PC-3 (cell line): Measurements from ENCODE around the gene NCCRP1. TPM values are rescaled to one million over a fixed set of nuclear protein-coding genes. Genes with fewer than 3 reads are reported as not detected.

Experiments used
- ATAC-seq: fragments of 200-7000 bp; cut with Tn5 transposase; 2 replicates; pipeline ENCODE4 v1.9.1; 2020; ENCODE audit warnings: mild to moderate bottlenecking, moderate library complexity
- Bru-seq: library from RNA; stranded (reverse); fragments of 400-500 nt; gene quantifications from one replicate; lab custom pipeline; 2021; lab: Mats Ljungman, UMichigan
- BruChase-seq, 2 experiments: library from RNA; stranded (reverse); fragments of 400-500 nt; gene quantifications; one replicate each; lab custom pipeline; 2021; lab: Mats Ljungman, UMichigan
- BruUV-seq: library from RNA; stranded (reverse); fragments of 400-500 nt; replicated peaks from 2 replicates; lab custom pipeline; 2021; lab: Mats Ljungman, UMichigan
- CTCF ChIA-PET: fragments of 300-600 bp; sonication (Branson Sonifier 250); formaldehyde crosslinking; loops from one replicate; lab custom pipeline; 2022; ENCODE audit warnings: antibody characterized with exemption; lab: Charles Lee
- POLR2A ChIA-PET: fragments of 300-600 bp; sonication (Branson Sonifier 250); formaldehyde crosslinking; loops from one replicate; lab custom pipeline; 2022; ENCODE audit warnings: antibody characterized with exemption; ENCODE audit not compliant: unreplicated experiment; lab: Charles Lee
- DNase-seq: peaks from one replicate; pipeline ENCODE4 v3.0.0-alpha.2; 2015
- H2AFZ ChIP-seq: fragments of 300-600 bp; sonication (generic); 2 replicates; pipeline ENCODE4 v1.6.0; 2016; ENCODE audit warnings: antibody characterized with exemption, low read length
- H3F3A ChIP-seq: fragments of 300-600 bp; sonication (generic); one replicate; pipeline ENCODE4 v1.6.0; 2017; ENCODE audit warnings: antibody characterized with exemption, low read length, control low read depth, mild to moderate bottlenecking; ENCODE audit not compliant: unreplicated experiment
- H3K27ac ChIP-seq: fragments of 300-600 bp; sonication (generic); 2 replicates; pipeline ENCODE4 v1.5.1; 2016; ENCODE audit warnings: mild to moderate bottlenecking, low read length
- H3K27me3 ChIP-seq: fragments of 300-600 bp; sonication (generic); 2 replicates; pipeline ENCODE4 v1.6.1; 2016; ENCODE audit warnings: low read length, mixed read lengths
- H3K36me3 ChIP-seq: fragments of 300-600 bp; sonication (generic); 2 replicates; pipeline ENCODE4 v1.6.1; 2016; ENCODE audit warnings: low read depth, mixed run types, low read length, mixed read lengths
- H3K4me1 ChIP-seq: fragments of 300-600 bp; sonication (generic); 2 replicates; pipeline ENCODE4 v1.5.1; 2016; ENCODE audit warnings: low read length; ENCODE audit not compliant: insufficient read depth
- H3K4me2 ChIP-seq: fragments of 300-600 bp; sonication (generic); 2 replicates; pipeline ENCODE4 v1.6.0; 2016; ENCODE audit warnings: low read length
- H3K4me3 ChIP-seq: fragments of 300-600 bp; sonication (generic); 2 replicates; pipeline ENCODE4 v1.5.1; 2016; ENCODE audit warnings: mild to moderate bottlenecking, low read length, mixed read lengths
- H3K79me2 ChIP-seq: fragments of 300-600 bp; sonication (generic); 2 replicates; pipeline ENCODE4 v1.6.1; 2017; ENCODE audit warnings: low read length, mixed read lengths
- H3K9ac ChIP-seq: fragments of 300-600 bp; sonication (generic); 2 replicates; pipeline ENCODE4 v1.6.0; 2016; ENCODE audit warnings: mild to moderate bottlenecking, low read length
- H3K9me2 ChIP-seq: fragments of 300-600 bp; sonication (generic); replicated peaks from 2 replicates; pipeline ENCODE4 v1.6.1; 2016; ENCODE audit warnings: mixed run types, low read length, mixed read lengths
- H3K9me3 ChIP-seq: fragments of 300-600 bp; sonication (generic); 2 replicates; pipeline ENCODE4 v1.6.1; 2016; ENCODE audit warnings: low read length, mixed read lengths
- H4K20me1 ChIP-seq: fragments of 300-600 bp; sonication (generic); 2 replicates; pipeline ENCODE4 v1.6.1; 2016; ENCODE audit warnings: low read length, mixed read lengths
- EZH2 ChIP-seq: fragments of 300-600 bp; sonication (generic); IDR thresholded peaks from one replicate; pipeline ENCODE4 v1.6.1; 2017; ENCODE audit warnings: antibody characterized with exemption, mild to moderate bottlenecking, low read length; ENCODE audit not compliant: unreplicated experiment
- EZH2phosphoT487 ChIP-seq: fragments of 300-600 bp; sonication (generic); IDR thresholded peaks from 2 replicates; pipeline ENCODE4 v1.6.1; 2018; ENCODE audit warnings: mild to moderate bottlenecking, antibody characterized with exemption, low read length, borderline replicate concordance
- intact Hi-C: fragments of 100-400 bp; cut with micrococcal nuclease; formaldehyde crosslinking; loops from 2 replicates; pipeline ENCODE4 v1.9.0; 2023
- long read RNA-seq: library from polyadenylated mRNA; unstranded; transcript quantifications from one replicate; pipeline ENCODE4 v2.0.0, GENCODE V29; 2021; ENCODE audit not compliant: unreplicated experiment
- total RNA-seq: library from RNA; depleted of rRNA; stranded (reverse); fragments of >200 nt; gene quantifications from 2 replicates; pipeline ENCODE4 v1.2.3, GENCODE V29; 2014; rRNA removed
- TF ChIP-seq, protein P1 (sequence below): fragments of 300-600 bp; sonication (generic); conservative IDR thresholded peaks from 2 replicates; pipeline ENCODE4 v1.5.1; 2017; ENCODE audit warnings: antibody characterized with exemption, low read depth, mild to moderate bottlenecking, low read length

Gene NCCRP1, protein sequence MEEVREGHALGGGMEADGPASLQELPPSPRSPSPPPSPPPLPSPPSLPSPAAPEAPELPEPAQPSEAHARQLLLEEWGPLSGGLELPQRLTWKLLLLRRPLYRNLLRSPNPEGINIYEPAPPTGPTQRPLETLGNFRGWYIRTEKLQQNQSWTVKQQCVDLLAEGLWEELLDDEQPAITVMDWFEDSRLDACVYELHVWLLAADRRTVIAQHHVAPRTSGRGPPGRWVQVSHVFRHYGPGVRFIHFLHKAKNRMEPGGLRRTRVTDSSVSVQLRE
- 2.2 and 6.2 TPM in 2 replicates for total RNA-seq
- percentile 24 among the genes with signal in this experiment for Bru-seq, nascent RNA
- percentile 38 among the genes with signal in this experiment for BruChase-seq, experiment 1, labeled RNA remaining after a 6-hour chase
- percentile 25 among the genes with signal in this experiment for BruChase-seq, experiment 2, labeled RNA remaining after a 2-hour chase
- long read RNA-seq: 0 reads

DNA sequence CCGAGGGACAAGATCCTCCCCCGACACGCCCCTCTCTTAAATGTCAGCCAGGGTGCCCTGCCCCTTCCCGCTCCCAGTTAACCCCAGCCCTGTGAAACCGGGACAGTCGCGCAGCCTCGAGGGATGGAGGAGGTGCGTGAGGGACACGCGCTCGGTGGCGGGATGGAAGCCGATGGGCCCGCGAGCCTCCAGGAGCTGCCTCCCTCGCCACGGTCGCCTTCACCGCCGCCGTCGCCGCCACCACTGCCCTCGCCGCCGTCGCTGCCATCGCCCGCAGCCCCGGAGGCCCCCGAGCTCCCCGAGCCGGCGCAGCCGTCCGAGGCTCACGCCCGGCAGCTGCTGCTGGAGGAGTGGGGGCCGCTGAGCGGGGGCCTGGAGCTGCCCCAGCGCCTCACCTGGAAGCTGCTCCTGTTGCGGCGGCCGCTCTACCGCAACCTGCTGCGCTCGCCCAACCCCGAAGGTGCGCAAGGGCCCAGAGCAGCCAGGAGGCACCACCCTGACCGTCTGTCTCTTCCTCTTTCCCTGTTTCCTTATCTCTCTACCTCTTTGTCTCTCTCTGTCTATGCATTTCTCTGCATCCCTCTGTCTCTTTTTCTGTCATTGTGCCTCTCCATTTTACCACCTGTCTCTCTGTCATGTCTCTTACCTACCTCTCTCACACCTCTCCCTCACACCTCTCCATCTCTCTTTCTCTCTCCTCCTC is at the start of gene NCCRP1:
Gene NCCRP1 (plus strand): TSS at position 105 of the 703 bp plus-strand sequence. CDS start 19 bp downstream, at position 124.
- TF ChIP-seq, protein P1, sequence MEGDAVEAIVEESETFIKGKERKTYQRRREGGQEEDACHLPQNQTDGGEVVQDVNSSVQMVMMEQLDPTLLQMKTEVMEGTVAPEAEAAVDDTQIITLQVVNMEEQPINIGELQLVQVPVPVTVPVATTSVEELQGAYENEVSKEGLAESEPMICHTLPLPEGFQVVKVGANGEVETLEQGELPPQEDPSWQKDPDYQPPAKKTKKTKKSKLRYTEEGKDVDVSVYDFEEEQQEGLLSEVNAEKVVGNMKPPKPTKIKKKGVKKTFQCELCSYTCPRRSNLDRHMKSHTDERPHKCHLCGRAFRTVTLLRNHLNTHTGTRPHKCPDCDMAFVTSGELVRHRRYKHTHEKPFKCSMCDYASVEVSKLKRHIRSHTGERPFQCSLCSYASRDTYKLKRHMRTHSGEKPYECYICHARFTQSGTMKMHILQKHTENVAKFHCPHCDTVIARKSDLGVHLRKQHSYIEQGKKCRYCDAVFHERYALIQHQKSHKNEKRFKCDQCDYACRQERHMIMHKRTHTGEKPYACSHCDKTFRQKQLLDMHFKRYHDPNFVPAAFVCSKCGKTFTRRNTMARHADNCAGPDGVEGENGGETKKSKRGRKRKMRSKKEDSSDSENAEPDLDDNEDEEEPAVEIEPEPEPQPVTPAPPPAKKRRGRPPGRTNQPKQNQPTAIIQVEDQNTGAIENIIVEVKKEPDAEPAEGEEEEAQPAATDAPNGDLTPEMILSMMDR: no peak
- TF ChIP-seq EZH2phosphoT487 (no peak), EZH2 (no peak)
- DNase-seq (no peak), ATAC-seq (0 out of 2 replicates have a peak, but pooled peaks have one; percentile 18)
- Histone ChIP-seq H3K4me2 (peak within 1 kb of the TSS; percentile 47), H3K27me3 (no peaks in the 10 kb centered on the region), H2AFZ (no peak within 1 kb of the TSS), H3K9ac (no peak within 1 kb of the TSS), H3K9me2 (no peaks in the 10 kb centered on the region), H3K79me2 (no peaks in the 10 kb centered on the region), H3F3A (no peaks in the 10 kb centered on the region), H3K4me1 (peaks cover 23% of the 10 kb centered on the region), H3K9me3 (no peaks in the 10 kb centered on the region), H3K4me3 (peak within 1 kb of the TSS; percentile 18; the same call in 1 of the 2 replicates), H3K36me3 (no peaks in the 10 kb centered on the region), H4K20me1 (no peaks in the 10 kb centered on the region), H3K27ac (no peak within 1 kb of the TSS)
- no TSS peak for BruUV-seq
- POLR2A ChIA-PET: no interaction called here
- intact Hi-C loops: no loop called here
- CTCF ChIA-PET: no interaction called here

- POLR2A ChIA-PET: no interaction called here
- intact Hi-C loops: no loop called here
- H4K20me1 ChIP-seq: no peaks in the 10 kb centered on the region
Observed at GRCh38 chr19:39147480-39147879, 49.3 kb upstream of the NCCRP1 start.

More at GRCh38 chr19:39147480-39147879, 49.3 kb upstream of the NCCRP1 start:
- no TSS peak for BruUV-seq
- no peaks in the 10 kb centered on the region for H3K27me3 ChIP-seq
- H2AFZ ChIP-seq: no peak overlapping the region
- no peak overlapping the region for H3K4me3 ChIP-seq
- H3K27ac ChIP-seq: no peak overlapping the region
- no peak overlapping the region for H3K9ac ChIP-seq
- TF ChIP-seq EZH2phosphoT487 (no peak), EZH2 (no peak)
- TF ChIP-seq, protein P1: no peak
- no peaks in the 10 kb centered on the region for H3F3A ChIP-seq
- H3K79me2 ChIP-seq: peaks cover 70% of the 10 kb centered on the region
- H3K9me2 ChIP-seq: no peaks in the 10 kb centered on the region
- CTCF ChIA-PET: no interaction called here
- H3K36me3 ChIP-seq: no peaks in the 10 kb centered on the region
- no peak for DNase-seq
- H3K4me2 ChIP-seq: no peak overlapping the region
- H3K9me3 ChIP-seq: no peaks in the 10 kb centered on the region
- no peaks in the 10 kb centered on the region for H3K4me1 ChIP-seq
- ATAC-seq: no peak
